Lung microvascular endothelial cell (primary cell): Measurements from ENCODE around the gene ZNF25. TPM values are rescaled to one million over a fixed set of nuclear protein-coding genes. Genes with fewer than 3 reads are reported as not detected.
"Not testable (repeated sequence)": the region's sequence is repeated elsewhere in the genome, so short reads cannot be mapped to it uniquely, and the experiment has no call there.

Experiments used
- DNase-seq, 2 donors: peaks; one replicate each; pipeline versions ENCODE4 v3.0.0 to v3.0.0-alpha.2; 2010; ENCODE audit warnings: low read depth in 2 of 2
- total RNA-seq: library from RNA; depleted of rRNA; stranded (reverse); fragments of >200 nt; gene quantifications from 2 replicates; pipeline ENCODE4 v1.2.1, GENCODE V29; 2014

The ZNF25 gene
- total RNA-seq, 1 donor from 2014 or later, result 6.0 TPM

DNA sequence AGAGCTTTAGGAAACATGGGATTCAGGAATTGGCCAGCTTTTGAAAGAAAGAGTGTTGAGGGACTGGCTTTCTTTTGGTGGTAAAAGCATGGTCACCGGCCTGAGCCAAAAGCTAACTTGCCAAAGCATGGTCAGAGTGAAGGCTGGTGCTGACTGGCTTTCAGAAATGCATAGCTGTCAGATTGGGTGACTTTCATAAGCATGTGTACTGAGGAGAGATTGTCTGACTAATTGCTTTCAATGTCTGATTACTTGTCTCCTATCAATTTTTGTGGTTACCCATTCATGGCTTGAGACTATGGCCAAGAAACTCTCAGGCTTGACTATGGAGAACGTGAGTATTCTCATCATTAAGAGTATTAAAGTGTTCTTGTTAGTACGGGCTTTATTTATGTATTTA lies 28.2 kb downstream of the ZNF25 start:
- DNase-seq, result no peak

DNA sequence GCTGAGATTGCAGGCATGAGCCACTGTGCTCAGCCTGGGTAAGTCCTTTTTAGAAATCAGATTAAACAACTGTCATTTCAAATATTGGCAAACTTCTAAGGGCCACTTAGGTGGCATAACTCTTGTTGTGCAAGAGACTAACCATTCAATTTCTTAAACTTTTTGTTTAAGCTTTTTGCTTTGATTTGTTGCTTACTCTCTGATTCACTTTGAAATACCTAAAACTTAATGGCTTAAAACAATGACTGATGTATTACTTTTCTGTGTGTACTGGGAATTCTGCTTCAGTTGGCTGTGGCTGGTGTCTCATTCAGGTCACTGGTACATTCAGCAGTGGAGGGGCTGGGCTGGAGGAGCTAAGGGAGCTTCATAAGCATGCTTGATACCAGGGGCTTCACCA lies 28.9 kb downstream of the ZNF25 start:
- DNase-seq, result no peak

DNA sequence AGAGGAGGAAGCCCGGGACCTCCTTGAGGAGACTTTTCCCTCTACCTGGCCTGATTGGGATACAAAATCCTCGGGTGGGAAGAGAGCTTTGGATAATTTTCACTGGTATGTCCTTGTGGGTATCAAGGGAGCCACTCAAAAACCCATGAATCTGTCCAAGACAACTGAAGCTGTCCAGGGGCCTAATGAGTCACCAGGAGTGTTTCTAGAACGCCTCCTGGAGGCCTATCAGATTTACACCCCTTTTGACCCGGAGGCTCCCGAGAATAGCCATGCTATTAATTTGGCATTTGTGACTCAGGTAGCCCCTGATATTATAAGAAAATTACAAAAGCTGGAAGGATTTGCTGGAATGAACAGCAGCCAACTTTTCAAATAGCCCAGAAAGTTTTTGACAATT lies 38.6 kb downstream of the ZNF25 start:
- DNase-seq, result no peak

DNA sequence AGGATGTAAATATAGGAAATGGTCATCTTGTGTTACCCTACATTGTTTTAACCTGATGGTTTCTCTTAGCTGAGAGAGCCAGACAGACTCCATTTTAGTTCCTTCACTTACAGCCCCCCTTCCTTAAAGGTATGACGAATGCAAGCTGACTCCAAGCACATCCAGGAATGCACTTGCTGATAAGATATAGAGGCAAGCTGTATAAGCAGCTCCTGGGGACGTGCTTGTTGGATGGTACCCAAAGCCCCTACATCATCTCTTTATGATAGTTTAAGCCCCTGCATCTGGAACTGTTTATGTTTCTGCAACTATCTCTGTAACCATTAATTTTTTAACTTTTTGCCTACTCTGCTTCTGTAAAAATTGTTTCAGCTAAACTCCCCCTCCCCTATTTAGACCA lies 41.7 kb downstream of the ZNF25 start:
- DNase-seq, result no peak

DNA sequence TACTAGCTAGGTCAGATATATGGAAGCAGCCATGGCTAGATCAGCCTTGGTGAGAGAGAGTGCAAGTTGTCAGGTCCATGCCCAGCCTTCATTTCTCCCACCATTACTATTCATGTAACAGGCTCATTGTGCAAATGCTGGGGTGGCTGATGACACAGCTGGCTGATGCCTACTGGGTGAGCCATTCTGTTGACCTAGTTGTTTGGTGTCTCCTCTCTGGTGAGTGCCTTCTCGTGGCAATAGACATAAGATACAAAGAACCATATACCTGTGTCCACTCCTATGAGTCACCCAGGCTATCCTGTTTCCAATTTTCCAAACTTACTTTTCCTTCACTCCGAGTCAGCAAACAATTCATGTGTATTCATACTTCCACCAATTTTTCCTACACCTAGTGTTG lies 46.0 kb downstream of the ZNF25 start:
- DNase-seq, result no peak

DNA sequence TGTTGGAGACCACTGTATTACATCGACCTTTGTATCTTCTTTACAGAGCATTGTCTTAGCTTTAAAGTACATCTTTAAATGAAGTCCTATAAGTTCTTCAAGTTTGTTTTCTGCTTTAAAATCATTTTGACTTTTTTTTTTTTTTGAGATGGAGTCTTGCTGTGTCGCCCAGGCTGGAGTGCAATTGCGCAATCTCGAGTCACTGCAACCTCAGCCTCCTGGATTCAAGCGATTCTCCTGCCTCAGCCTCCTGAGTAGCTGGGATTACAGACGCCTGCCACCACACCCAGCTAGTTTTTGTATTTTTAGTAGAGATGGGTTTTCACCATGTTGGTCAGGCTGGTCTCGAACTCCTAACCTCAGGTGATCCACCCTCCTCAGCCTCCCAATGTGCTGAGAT lies 68.3 kb downstream of the ZNF25 start:
- not testable (repeated sequence) for DNase-seq

DNA sequence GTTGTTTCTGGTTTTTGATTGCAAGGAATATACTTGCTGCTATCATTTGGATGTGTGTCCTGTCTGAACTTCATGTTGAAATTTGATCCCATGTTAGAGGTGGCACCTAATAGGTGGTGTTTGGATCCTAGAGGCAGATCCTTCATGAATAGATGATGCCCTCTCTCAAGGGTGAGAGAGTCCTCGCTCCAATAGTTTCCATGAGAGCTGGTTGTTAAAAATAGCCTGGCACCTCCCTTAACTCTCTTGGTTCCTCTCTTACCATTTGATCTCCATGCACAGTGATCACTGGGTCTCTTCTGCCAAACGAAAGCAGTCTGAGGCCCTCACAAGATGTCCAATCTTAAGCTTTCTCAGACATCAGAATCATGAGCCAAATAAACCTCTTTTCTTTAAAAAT lies 70.1 kb downstream of the ZNF25 start:
- no peak for DNase-seq

Other genes starting within 250 kb of the ZNF25 start
- gene ZNF248, start 119.0 kb downstream of the ZNF25 start, total RNA-seq, result 2.8 and 5.6 TPM in 2 replicates
- 9.4 and 22.0 TPM in 2 replicates for gene ZNF33A, start 34.0 kb upstream of the ZNF25 start, total RNA-seq
- gene ZNF37A, start 117.7 kb upstream of the ZNF25 start, total RNA-seq, result 5.7 and 6.5 TPM in 2 replicates